SK-N-SH (cell line): ENCODE data around the gene MCM9. TPM values are rescaled to one million over a fixed set of nuclear protein-coding genes. Genes with fewer than 3 reads are reported as not detected.

ENCODE experiments used
- CTCF ChIA-PET: fragments of 300-600, 350-600 bp; formaldehyde crosslinking; extraction: SDS; loops from one replicate; lab custom pipeline; 2021; lab: Yijun Ruan, JAX
- POLR2A ChIA-PET: fragments of 350-600 bp; sonication (Branson Sonifier 250); formaldehyde crosslinking; extraction: SDS; loops from one replicate; lab custom pipeline; 2020; ENCODE audit warnings: antibody characterized with exemption, inconsistent platforms; lab: Yijun Ruan, JAX
- DNase-seq: peaks from one replicate; pipeline ENCODE4 v3.0.0; 2012
- H2AFZ ChIP-seq: fragments of 200-600 bp; sonication (generic); 2 replicates; pipeline ENCODE4 v1.8.1; 2016; ENCODE audit warnings: antibody characterized with exemption, mild to moderate bottlenecking, low read depth
- H3F3A ChIP-seq: fragments of 200-600 bp; sonication (generic); replicated peaks from 2 replicates; pipeline ENCODE3; 2016; ENCODE audit warnings: antibody characterized with exemption, mild to moderate bottlenecking; ENCODE audit not compliant: insufficient read depth
- H3K27ac ChIP-seq, 2 experiments: fragments of 200-500 bp in 1 of 2; fragments of 200-600 bp in 1 of 2; sonication (Bioruptor generic) in 1 of 2; sonication (generic), shearing (Covaris generic) in 1 of 2; 2 replicates each; pipeline versions ENCODE4 v1.5.1 to v1.6.1; 2014 to 2016; ENCODE audit warnings: low read depth in 2 of 2, inconsistent platforms in 1 of 2, low read length in 1 of 2, mild to moderate bottlenecking in 1 of 2, mixed read lengths in 1 of 2
- H3K27me3 ChIP-seq: fragments of 200-600 bp; sonication (generic), shearing (Covaris generic); 2 replicates; pipeline ENCODE4 v1.6.1; 2016; ENCODE audit warnings: mixed run types; ENCODE audit not compliant: insufficient read depth
- H3K36me3 ChIP-seq, 2 experiments: fragments of 200-500 bp in 1 of 2; fragments of 200-600 bp in 1 of 2; sonication (Bioruptor generic) in 1 of 2; sonication (generic) in 1 of 2; replicated peaks in 1 of 2; 2 replicates each; pipeline versions ENCODE3 to v1.5.1; 2014 to 2016; ENCODE audit warnings: low read length in 1 of 2, mild to moderate bottlenecking in 1 of 2; ENCODE audit not compliant: insufficient read depth in 2 of 2, control insufficient read depth in 1 of 2
- H3K4me1 ChIP-seq, 2 experiments: fragments of 200-500 bp in 1 of 2; fragments of 200-600 bp in 1 of 2; sonication (Bioruptor generic) in 1 of 2; sonication (generic), shearing (Covaris generic) in 1 of 2; 2 replicates each; pipeline versions ENCODE4 v1.5.1 to v1.6.1; 2014 to 2016; ENCODE audit warnings: low read depth in 1 of 2, low read length in 1 of 2, mixed run types in 1 of 2; ENCODE audit not compliant: insufficient read depth in 2 of 2, control insufficient read depth in 1 of 2
- H3K4me2 ChIP-seq: fragments of 200-600 bp; sonication (generic), shearing (Covaris generic); 2 replicates; pipeline ENCODE4 v1.6.1; 2017; ENCODE audit warnings: mixed run types
- H3K4me3 ChIP-seq, 2 experiments: fragments of 200-500 bp in 1 of 2; fragments of 200-600 bp in 1 of 2; sonication (Bioruptor generic) in 1 of 2; sonication (generic), shearing (Covaris generic) in 1 of 2; 2 replicates each; pipeline versions ENCODE4 v1.5.1 to v1.8.1; 2014 to 2016; ENCODE audit warnings: low read depth in 2 of 2, inconsistent platforms in 1 of 2, low read length in 1 of 2, mild to moderate bottlenecking in 1 of 2, mixed read lengths in 1 of 2, moderate library complexity in 1 of 2
- H3K79me2 ChIP-seq: fragments of 200-600 bp; sonication (generic); 2 replicates; pipeline ENCODE4 v1.8.1; 2017; ENCODE audit warnings: mild to moderate bottlenecking; ENCODE audit not compliant: insufficient read depth
- H3K9ac ChIP-seq: fragments of 200-600 bp; sonication (generic); 2 replicates; pipeline ENCODE4 v1.6.1; 2017; ENCODE audit warnings: mixed run types
- H3K9me2 ChIP-seq: fragments of 200-600 bp; sonication (generic); 2 replicates; pipeline ENCODE4 v1.6.1; 2017; ENCODE audit warnings: mixed run types
- H3K9me3 ChIP-seq: fragments of 200-600 bp; sonication (generic); 2 replicates; pipeline ENCODE4 v1.6.1; 2017; ENCODE audit warnings: mixed run types, mild to moderate bottlenecking, moderate library complexity
- H4K20me1 ChIP-seq: fragments of 200-600 bp; sonication (generic); 2 replicates; pipeline ENCODE4 v1.6.1; 2017; ENCODE audit warnings: mild to moderate bottlenecking, mixed run types; ENCODE audit not compliant: insufficient read depth
- CHD2 ChIP-seq: fragments of 150-350 bp; IDR thresholded peaks from 2 replicates; pipeline ENCODE4 v1.6.1; 2018; ENCODE audit warnings: low read length; ENCODE audit not compliant: partially characterized antibody
- ELF1 ChIP-seq: IDR thresholded peaks from 2 replicates; pipeline ENCODE4 v1.4.0; 2012
- FOXJ3 ChIP-seq: sonication (generic); formaldehyde crosslinking; IDR thresholded peaks from 2 replicates; pipeline ENCODE4 v1.5.1; 2020; ENCODE audit warnings: mild to moderate bottlenecking, missing genetic modification reagents
- GATA2 ChIP-seq: sonication (generic); formaldehyde crosslinking; IDR thresholded peaks from 2 replicates; pipeline ENCODE4 v1.5.0; 2020; ENCODE audit warnings: mild to moderate bottlenecking, missing genetic modification reagents
- MEF2A ChIP-seq: IDR thresholded peaks from 2 replicates; pipeline ENCODE4 v1.4.0; 2012; ENCODE audit warnings: low read depth, borderline replicate concordance
- RAD21 ChIP-seq: IDR thresholded peaks from 2 replicates; pipeline ENCODE4 v1.6.1; 2012; ENCODE audit warnings: mild to moderate bottlenecking, low read length
- RFX5 ChIP-seq: IDR thresholded peaks from 2 replicates; pipeline ENCODE4 v1.6.1; 2012; ENCODE audit warnings: mild to moderate bottlenecking, improper control_type of control experiment, low read length
- SIN3A ChIP-seq: IDR thresholded peaks from 2 replicates; pipeline ENCODE4 v1.6.1; 2012; ENCODE audit warnings: low read depth, mild to moderate bottlenecking, low read length, moderate library complexity, borderline replicate concordance
- SMC3 ChIP-seq: IDR thresholded peaks from 2 replicates; pipeline ENCODE4 v1.6.1; 2012; ENCODE audit warnings: low read depth, low read length, improper control_type of control experiment
- TCF12 ChIP-seq: IDR thresholded peaks from 2 replicates; pipeline ENCODE4 v1.4.0; 2012
- YY1 ChIP-seq: IDR thresholded peaks from 2 replicates; pipeline ENCODE4 v1.4.0; 2012; ENCODE audit warnings: low read depth, mild to moderate bottlenecking
- WGBS: methylation state at CpG from one replicate; pipeline ENCODE4 v1.1.6; 2017; ENCODE audit warnings: low lambda C conversion rate; 5-methylcytosine and 5-hydroxymethylcytosine counted together
- polyA plus RNA-seq, 3 experiments: library from polyadenylated mRNA; depleted of rRNA; stranded (reverse); fragments of >200 nt; gene quantifications; 2 replicates each; pipeline ENCODE4 v1.2.3, GENCODE V29; 2012
- TF ChIP-seq, protein P1 (sequence below): IDR thresholded peaks from 2 replicates; pipeline ENCODE4 v1.4.0; 2012; ENCODE audit warnings: low read depth, borderline replicate concordance
- TF ChIP-seq, protein P2 (sequence below): IDR thresholded peaks from 2 replicates; pipeline ENCODE4 v1.4.0; 2012; ENCODE audit warnings: low read depth

Gene MCM9
- polyA plus RNA-seq, 1 of the 3 experiments (the other 2 are of a cell fraction), result 1.7 TPM

GRCh38 chr6:118786596-118787453 lies 148.1 kb downstream of the MCM9 start:
- Histone ChIP-seq H4K20me1 (no peaks in the 10 kb centered on the region), H2AFZ (no peak overlapping the region), H3K79me2 (no peaks in the 10 kb centered on the region), H3K9ac (no peak overlapping the region), H3F3A (no peaks in the 10 kb centered on the region), H3K27ac (no peak overlapping the region), H3K4me3 (no peak overlapping the region), H3K4me1 (peaks cover 0 to 14% of the 10 kb centered on the region in 2 experiments; a peak in 3 of 4 replicates), H3K4me2 (no peak overlapping the region), H3K9me3 (no peaks in the 10 kb centered on the region), H3K36me3 (no peaks in the 10 kb centered on the region), H3K9me2 (no peaks in the 10 kb centered on the region), H3K27me3 (no peaks in the 10 kb centered on the region)
- DNase-seq, result no peak
- POLR2A ChIA-PET, result no interaction called here
- TF ChIP-seq MEF2A (no peak), YY1 (no peak), SMC3 (no peak), RFX5 (no peak), ELF1 (no peak), GATA2 (CRISPR knock-in tag) (no peak), CHD2 (no peak), SIN3A (no peak), TCF12 (no peak), RAD21 (no peak)
- TF ChIP-seq, protein P1, sequence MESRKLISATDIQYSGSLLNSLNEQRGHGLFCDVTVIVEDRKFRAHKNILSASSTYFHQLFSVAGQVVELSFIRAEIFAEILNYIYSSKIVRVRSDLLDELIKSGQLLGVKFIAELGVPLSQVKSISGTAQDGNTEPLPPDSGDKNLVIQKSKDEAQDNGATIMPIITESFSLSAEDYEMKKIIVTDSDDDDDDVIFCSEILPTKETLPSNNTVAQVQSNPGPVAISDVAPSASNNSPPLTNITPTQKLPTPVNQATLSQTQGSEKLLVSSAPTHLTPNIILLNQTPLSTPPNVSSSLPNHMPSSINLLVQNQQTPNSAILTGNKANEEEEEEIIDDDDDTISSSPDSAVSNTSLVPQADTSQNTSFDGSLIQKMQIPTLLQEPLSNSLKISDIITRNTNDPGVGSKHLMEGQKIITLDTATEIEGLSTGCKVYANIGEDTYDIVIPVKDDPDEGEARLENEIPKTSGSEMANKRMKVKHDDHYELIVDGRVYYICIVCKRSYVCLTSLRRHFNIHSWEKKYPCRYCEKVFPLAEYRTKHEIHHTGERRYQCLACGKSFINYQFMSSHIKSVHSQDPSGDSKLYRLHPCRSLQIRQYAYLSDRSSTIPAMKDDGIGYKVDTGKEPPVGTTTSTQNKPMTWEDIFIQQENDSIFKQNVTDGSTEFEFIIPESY, result no peak
- TF ChIP-seq, protein P2, sequence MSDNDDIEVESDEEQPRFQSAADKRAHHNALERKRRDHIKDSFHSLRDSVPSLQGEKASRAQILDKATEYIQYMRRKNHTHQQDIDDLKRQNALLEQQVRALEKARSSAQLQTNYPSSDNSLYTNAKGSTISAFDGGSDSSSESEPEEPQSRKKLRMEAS, result no peak
- CTCF ChIA-PET, result interaction anchor here (1.0 to 6.4 kb wide), 6 partner anchors 10 to 504 kb away, joined by 3 to 41 read pairs (median 6); no protein-coding TSS in a partner anchor
- WGBS, result 86% methylated on average over 5 of the region's 8 CpGs

DNA sequence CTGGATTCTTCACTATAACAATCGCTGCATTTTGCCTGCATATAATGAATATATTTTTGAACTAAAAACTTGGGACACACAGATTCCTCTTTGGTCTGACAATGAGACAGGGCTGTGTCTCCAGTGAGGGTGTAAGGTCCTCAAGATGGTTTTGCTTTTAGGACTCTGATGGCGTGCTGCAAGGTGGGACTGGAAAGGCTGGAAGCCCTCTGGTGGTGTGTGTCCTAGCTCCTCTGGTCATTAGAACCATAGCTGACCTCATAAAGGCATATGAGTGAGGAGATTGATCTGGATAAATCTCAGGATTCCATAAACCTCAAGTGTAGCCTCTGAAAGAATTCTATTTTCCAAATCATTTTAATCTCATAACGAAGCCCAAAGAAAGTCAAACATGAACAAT lies 149.4 kb downstream of the MCM9 start:
- 81% methylated on average over 3 of the region's 3 CpGs for WGBS
- Histone ChIP-seq H3K4me2 (no peak overlapping the region), H3K4me3 (no peak overlapping the region), H3K9ac (no peak overlapping the region), H3F3A (no peaks in the 10 kb centered on the region), H3K79me2 (no peaks in the 10 kb centered on the region), H3K36me3 (no peaks in the 10 kb centered on the region), H3K4me1 (peaks cover 0 to 14% of the 10 kb centered on the region in 2 experiments; a peak in 3 of 4 replicates), H2AFZ (no peak overlapping the region), H3K27ac (no peak overlapping the region), H3K9me2 (no peaks in the 10 kb centered on the region), H3K9me3 (no peaks in the 10 kb centered on the region), H3K27me3 (no peaks in the 10 kb centered on the region), H4K20me1 (no peaks in the 10 kb centered on the region)
- no peak for DNase-seq
- ChIA-PET POLR2A (no interaction called here), CTCF (interaction anchor here (2.3 to 2.6 kb wide), 2 partner anchors 15 to 220 kb away, joined by 7 to 13 read pairs; no protein-coding TSS in a partner anchor)
- no peak for TF ChIP-seq FOXJ3 (CRISPR knock-in tag)
